GM10248 (cell line): Measurements from ENCODE around the gene TAF1A.

Experiments used
- CTCF ChIA-PET: fragments of 300-600 bp; sonication (Branson Sonifier 250); formaldehyde crosslinking; extraction: SDS; loops from one replicate; lab custom pipeline; 2021; ENCODE audit warnings: antibody characterized with exemption; lab: Yijun Ruan, JAX
- POLR2A ChIA-PET: fragments of 350-650 bp; sonication (Branson Sonifier 250); formaldehyde crosslinking; extraction: SDS; loops from one replicate; lab custom pipeline; 2020; ENCODE audit warnings: antibody characterized with exemption; lab: Yijun Ruan, JAX
- DNase-seq: peaks from one replicate; pipeline ENCODE4 v3.0.0; 2012; ENCODE audit errors: extremely low spot score
- TF ChIP-seq, protein P1 (sequence below): IDR thresholded peaks from 2 replicates; pipeline ENCODE4 v1.5.1; 2012; ENCODE audit warnings: mild to moderate bottlenecking, low read depth; ENCODE audit errors: extremely low read depth, missing control alignments, control extremely low read depth

TAF1A gene

DNA sequence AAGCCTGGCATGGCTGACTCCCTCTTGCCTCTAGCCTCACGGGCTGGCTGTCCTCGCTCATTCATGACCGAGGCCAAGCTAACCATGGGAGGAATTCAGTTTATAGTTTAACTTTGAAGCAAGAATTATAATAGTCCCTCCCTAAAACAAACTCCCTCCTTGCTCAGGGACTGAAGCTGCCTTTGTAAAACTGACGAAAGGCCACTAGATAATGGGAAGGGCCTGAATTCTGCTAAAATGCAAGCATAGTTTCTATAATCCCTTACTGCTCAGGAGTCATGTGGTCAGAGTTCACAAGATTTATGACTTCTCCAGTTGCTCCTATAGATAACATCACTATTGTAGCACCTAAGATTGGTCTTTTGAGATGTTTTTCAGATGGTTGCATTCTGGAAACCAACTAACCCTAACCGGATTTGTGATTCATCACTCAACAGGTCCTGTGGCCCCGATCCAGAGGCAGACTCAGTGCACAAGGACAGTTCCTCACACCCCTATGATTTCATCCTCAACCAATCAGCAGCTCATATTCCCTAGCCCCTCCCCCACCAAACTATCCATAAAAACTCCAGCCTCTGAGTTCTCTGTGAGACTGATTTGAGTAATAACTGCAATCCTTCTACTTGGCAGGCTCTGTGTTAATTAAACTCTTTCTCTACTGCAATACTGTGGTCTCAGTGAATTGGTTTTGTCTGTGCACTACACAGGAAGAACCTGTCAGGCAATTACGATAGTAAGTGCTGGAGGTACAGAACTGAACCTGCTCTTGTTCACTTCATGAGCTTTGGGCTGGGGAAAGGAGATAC lies 68.2 kb downstream of the TAF1A start:
- ChIA-PET POLR2A (no interaction called here), CTCF (no interaction called here)
- no peak for DNase-seq
- TF ChIP-seq, protein P1, sequence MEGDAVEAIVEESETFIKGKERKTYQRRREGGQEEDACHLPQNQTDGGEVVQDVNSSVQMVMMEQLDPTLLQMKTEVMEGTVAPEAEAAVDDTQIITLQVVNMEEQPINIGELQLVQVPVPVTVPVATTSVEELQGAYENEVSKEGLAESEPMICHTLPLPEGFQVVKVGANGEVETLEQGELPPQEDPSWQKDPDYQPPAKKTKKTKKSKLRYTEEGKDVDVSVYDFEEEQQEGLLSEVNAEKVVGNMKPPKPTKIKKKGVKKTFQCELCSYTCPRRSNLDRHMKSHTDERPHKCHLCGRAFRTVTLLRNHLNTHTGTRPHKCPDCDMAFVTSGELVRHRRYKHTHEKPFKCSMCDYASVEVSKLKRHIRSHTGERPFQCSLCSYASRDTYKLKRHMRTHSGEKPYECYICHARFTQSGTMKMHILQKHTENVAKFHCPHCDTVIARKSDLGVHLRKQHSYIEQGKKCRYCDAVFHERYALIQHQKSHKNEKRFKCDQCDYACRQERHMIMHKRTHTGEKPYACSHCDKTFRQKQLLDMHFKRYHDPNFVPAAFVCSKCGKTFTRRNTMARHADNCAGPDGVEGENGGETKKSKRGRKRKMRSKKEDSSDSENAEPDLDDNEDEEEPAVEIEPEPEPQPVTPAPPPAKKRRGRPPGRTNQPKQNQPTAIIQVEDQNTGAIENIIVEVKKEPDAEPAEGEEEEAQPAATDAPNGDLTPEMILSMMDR = no peak
